Peyer's patch (tissue), 4 donors: Measurements from ENCODE around the gene OR5M8.

Experiments
- CTCF ChIP-seq, 6 experiments: fragments of 450-650 bp in 4 of 6; fragments of 200-600 bp in 2 of 6; sonication (generic) in 1 of 6; IDR thresholded peaks; one replicate each; pipeline ENCODE4 v1.5.1; 2017 to 2019; ENCODE audit warnings: antibody characterized with exemption in 6 of 6, mild to moderate bottlenecking in 3 of 6, moderate library complexity in 1 of 6
- POLR2A ChIP-seq, 2 donors: fragments of 450-650 bp; IDR thresholded peaks; one replicate each; pipeline ENCODE4 v1.5.1; 2017; ENCODE audit warnings: antibody characterized with exemption in 2 of 2, mild to moderate bottlenecking in 2 of 2, moderate library complexity in 2 of 2

GRCh38 chr11:56531856-56532255 lies 40.7 kb upstream of the OR5M8 start:
- no peak for TF ChIP-seq POLR2A (IDR thresholded peaks at IDR 0.05)
- no peak for TF ChIP-seq CTCF (IDR thresholded peaks at IDR 0.05)
